Smooth muscle cell (in vitro differentiated cells): ENCODE measurements around the gene HOXC6. TPM values are rescaled to one million over a fixed set of nuclear protein-coding genes. Genes with fewer than 3 reads are reported as not detected.

Experiments used
- DNase-seq: peaks from one replicate; lab custom pipeline; 2025; ENCODE audit not compliant: unreplicated experiment; lab: John Stamatoyannopoulos, UW
- H2AFZ ChIP-seq: fragments of 200-600 bp; sonication (generic); 2 replicates; pipeline ENCODE4 v1.6.0; 2016; ENCODE audit warnings: antibody characterized with exemption, low read depth, mild to moderate bottlenecking
- H3F3A ChIP-seq: fragments of 200-600 bp; sonication (generic); 2 replicates; pipeline ENCODE4 v1.6.0; 2017; ENCODE audit warnings: antibody characterized with exemption, low read depth
- H3K27ac ChIP-seq: fragments of 200-600 bp; sonication (generic); 2 replicates; pipeline ENCODE4 v1.5.1; 2016; ENCODE audit warnings: low read depth, mild to moderate bottlenecking
- H3K27me3 ChIP-seq: fragments of 200-600 bp; sonication (generic); 2 replicates; pipeline ENCODE4 v1.6.1; 2016; ENCODE audit warnings: low read depth, mild to moderate bottlenecking
- H3K36me3 ChIP-seq: fragments of 200-600 bp; sonication (generic); 2 replicates; pipeline ENCODE4 v1.5.1; 2016; ENCODE audit warnings: low read depth
- H3K4me1 ChIP-seq: fragments of 200-600 bp; sonication (generic); 2 replicates; pipeline ENCODE4 v1.5.1; 2016; ENCODE audit warnings: low read depth
- H3K4me2 ChIP-seq: fragments of 200-600 bp; sonication (generic); 2 replicates; pipeline ENCODE4 v1.6.0; 2016; ENCODE audit warnings: mild to moderate bottlenecking
- H3K4me3 ChIP-seq: fragments of 200-600 bp; sonication (generic); 2 replicates; pipeline ENCODE4 v1.5.1; 2016; ENCODE audit warnings: mild to moderate bottlenecking
- H3K79me2 ChIP-seq: fragments of 200-600 bp; sonication (generic); 2 replicates; pipeline ENCODE4 v1.6.0; 2016; ENCODE audit warnings: low read depth, mild to moderate bottlenecking
- H3K9ac ChIP-seq: fragments of 200-600 bp; sonication (generic); 2 replicates; pipeline ENCODE4 v1.6.0; 2016; ENCODE audit warnings: low read depth
- H3K9me3 ChIP-seq: fragments of 200-600 bp; sonication (generic); replicated peaks from 2 replicates; pipeline ENCODE4 v1.5.1; 2016; ENCODE audit warnings: low read depth
- H4K20me1 ChIP-seq: fragments of 200-600 bp; sonication (generic); 2 replicates; pipeline ENCODE4 v1.6.0; 2016; ENCODE audit warnings: low read depth
- WGBS: methylation state at CpG from one replicate; pipeline ENCODE4 v1.1.7; 2016; ENCODE audit warnings: low lambda C conversion rate; 5-methylcytosine and 5-hydroxymethylcytosine counted together
- polyA plus RNA-seq: library from polyadenylated mRNA; unstranded; fragments of >200 nt; fragmentation: Nextera tagmentation; extraction: Ambion mirVana; gene quantifications from 2 replicates; pipeline ENCODE4 v1.2.1, GENCODE V29; 2016
- total RNA-seq: library from RNA; depleted of rRNA; stranded (reverse); fragments of >200 nt; gene quantifications from 2 replicates; pipeline ENCODE4 v1.2.3, GENCODE V29; 2014
- TF ChIP-seq, protein P1 (sequence below): fragments of 200-600 bp; sonication (generic); IDR thresholded peaks from 2 replicates; pipeline ENCODE4 v1.5.1; 2017; ENCODE audit warnings: borderline replicate concordance, mild to moderate bottlenecking, antibody characterized with exemption; ENCODE audit not compliant: insufficient read depth, poor library complexity, severe bottlenecking

HOXC6 gene
- total and polyA plus RNA-seq, 2 experiments from 2014 or later: 3.1 to 12.3 TPM

DNA sequence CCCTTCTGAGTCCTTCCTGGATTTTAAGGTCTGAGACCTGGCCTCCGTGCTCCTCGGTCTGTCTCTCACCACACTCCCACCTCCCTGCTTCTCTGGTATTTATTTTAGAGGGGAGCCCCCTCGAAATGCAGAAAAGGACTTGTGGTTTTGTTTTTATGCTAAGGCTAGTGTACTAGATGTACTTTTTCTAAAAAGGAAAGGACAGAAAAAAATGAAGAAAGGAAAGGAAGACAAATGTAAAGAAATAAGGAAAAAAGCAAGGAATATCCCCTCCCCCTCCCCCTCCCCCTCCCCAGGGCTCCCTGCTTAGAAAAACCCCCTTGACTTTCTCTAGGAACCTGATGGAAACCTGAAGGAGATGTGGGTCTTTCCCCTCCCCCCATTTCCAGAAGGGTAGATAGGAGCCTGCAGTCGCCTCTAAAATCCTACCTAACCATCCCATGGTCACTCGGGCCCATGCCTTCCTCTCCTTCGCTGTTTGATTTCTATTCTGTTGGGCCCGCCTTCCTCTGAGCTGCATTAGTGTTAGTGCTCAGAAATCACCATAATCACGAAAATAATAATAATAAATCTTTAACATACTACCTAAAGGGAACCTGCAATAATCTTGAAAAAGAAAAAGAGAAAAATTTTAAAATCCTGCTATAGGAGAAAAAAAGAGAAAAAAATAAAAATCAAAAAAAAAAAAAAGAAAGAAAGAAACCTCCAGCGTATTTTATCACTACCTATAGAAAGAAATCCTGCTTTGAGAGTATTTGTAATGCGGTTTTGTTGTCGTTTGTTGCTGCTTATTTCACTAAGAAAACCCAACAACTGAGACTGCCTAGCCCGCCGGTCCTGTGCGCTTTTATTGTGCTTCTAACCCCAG lies 16.3 kb upstream of the HOXC6 start:
- no peaks in the 10 kb centered on the region for H3F3A ChIP-seq
- H3K4me2 ChIP-seq: peak overlapping the region; percentile 71
- H3K4me3 ChIP-seq: peak overlapping the region; percentile 49
- no peaks in the 10 kb centered on the region for H3K36me3 ChIP-seq
- no peaks in the 10 kb centered on the region for H4K20me1 ChIP-seq
- TF ChIP-seq, protein P1, sequence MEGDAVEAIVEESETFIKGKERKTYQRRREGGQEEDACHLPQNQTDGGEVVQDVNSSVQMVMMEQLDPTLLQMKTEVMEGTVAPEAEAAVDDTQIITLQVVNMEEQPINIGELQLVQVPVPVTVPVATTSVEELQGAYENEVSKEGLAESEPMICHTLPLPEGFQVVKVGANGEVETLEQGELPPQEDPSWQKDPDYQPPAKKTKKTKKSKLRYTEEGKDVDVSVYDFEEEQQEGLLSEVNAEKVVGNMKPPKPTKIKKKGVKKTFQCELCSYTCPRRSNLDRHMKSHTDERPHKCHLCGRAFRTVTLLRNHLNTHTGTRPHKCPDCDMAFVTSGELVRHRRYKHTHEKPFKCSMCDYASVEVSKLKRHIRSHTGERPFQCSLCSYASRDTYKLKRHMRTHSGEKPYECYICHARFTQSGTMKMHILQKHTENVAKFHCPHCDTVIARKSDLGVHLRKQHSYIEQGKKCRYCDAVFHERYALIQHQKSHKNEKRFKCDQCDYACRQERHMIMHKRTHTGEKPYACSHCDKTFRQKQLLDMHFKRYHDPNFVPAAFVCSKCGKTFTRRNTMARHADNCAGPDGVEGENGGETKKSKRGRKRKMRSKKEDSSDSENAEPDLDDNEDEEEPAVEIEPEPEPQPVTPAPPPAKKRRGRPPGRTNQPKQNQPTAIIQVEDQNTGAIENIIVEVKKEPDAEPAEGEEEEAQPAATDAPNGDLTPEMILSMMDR: no peak
- no peak overlapping the region for H3K9ac ChIP-seq
- 29% methylated on average over 14 of the region's 14 CpGs for WGBS
- no peaks in the 10 kb centered on the region for H3K9me3 ChIP-seq
- peaks cover 98% of the 10 kb centered on the region for H3K27me3 ChIP-seq
- peaks cover 3% of the 10 kb centered on the region for H3K4me1 ChIP-seq
- no peak overlapping the region for H3K27ac ChIP-seq
- H2AFZ ChIP-seq: no peak overlapping the region
- no peak for DNase-seq
- no peaks in the 10 kb centered on the region for H3K79me2 ChIP-seq

DNA sequence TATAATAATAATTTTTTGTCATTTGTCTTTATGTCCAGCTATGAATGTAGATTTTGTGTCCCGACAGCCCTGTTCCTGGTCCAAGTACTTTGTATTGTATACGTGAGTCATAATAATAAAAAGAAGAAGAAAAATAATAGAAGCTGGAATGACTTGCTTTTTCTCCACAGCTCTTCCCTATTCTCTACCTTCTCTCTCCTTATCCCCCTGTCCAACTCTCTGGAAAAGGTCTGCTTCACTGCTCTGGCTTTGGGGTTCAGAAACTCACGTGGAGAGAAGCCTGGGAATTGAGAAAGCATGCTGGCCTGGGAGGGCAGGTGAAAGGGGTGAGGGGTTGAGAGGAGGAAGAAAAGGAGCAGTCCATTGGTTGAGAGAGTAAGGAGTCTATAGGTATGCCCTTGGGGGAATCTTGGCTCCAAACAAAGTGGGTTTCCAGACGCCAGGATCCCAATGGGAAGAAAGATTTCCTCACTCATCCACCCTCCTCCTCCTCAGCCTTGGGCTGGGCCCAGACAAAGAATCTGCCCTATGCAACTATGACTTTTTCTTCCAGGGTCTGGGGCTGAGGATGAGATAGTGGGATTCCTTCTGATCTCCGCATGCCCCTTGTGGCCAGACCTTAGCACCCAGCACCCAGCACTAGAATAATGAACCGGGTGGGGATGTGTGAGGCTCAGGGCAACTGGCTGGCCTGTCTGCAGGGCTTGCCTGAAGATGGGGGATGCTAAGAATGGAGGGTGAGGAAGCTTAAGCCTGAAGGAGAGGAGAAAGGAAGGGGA lies 15.4 kb upstream of the HOXC6 start:
- 31% methylated on average over 6 of the region's 6 CpGs for WGBS
- no peak overlapping the region for H3K4me3 ChIP-seq
- H3K27ac ChIP-seq: no peak overlapping the region
- DNase-seq: no peak
- no peaks in the 10 kb centered on the region for H3K9me3 ChIP-seq
- no peaks in the 10 kb centered on the region for H3K36me3 ChIP-seq
- H3K9ac ChIP-seq: no peak overlapping the region
- peaks cover 95% of the 10 kb centered on the region for H3K27me3 ChIP-seq
- H2AFZ ChIP-seq: no peak overlapping the region
- no peaks in the 10 kb centered on the region for H3F3A ChIP-seq
- H3K4me1 ChIP-seq: peaks cover 3% of the 10 kb centered on the region
- H3K4me2 ChIP-seq: no peak overlapping the region
- no peaks in the 10 kb centered on the region for H4K20me1 ChIP-seq
- TF ChIP-seq, protein P1: no peak
- no peaks in the 10 kb centered on the region for H3K79me2 ChIP-seq

DNA sequence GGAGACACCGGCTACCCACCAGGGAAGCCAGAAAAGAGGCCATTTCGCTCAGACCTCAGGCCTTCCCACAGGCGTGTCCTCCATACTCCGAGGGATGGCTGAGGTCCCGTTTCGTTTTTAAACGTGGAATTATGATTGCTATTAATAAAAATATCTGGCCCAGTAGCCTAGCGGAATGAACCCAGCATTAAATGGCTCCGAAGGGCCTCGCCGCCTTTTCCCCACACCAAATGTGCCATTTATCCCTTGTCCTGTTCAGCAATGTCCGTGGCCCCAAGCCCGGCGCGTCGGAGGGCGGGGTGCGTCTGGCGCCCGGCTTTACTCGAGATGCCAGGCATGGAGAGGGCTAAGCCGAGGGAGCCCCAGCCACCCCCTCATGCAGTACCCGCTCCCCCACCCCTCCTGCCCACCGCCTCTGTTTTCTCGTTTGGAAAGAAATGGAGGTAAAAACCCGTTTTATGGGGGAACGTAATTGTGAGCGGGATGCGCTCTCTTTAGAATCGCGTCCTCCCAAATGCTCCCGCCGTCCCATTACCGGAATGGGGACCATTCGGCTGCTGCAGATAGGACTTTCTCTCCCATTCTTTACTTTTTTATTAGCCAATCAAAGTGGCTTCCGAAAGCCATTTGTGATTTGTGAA lies 13.7 kb upstream of the HOXC6 start:
- 17% methylated on average over 36 of the region's 36 CpGs for whole genome bisulfite sequencing
- Histone ChIP-seq H3K36me3 (no peaks in the 10 kb centered on the region), H3K27ac (no peak overlapping the region), H3K4me3 (peak overlapping the region; percentile 15), H3K4me1 (peaks cover 3% of the 10 kb centered on the region), H3F3A (no peaks in the 10 kb centered on the region), H3K9ac (no peak overlapping the region), H2AFZ (no peak overlapping the region), H3K9me3 (no peaks in the 10 kb centered on the region), H3K79me2 (no peaks in the 10 kb centered on the region), H4K20me1 (no peaks in the 10 kb centered on the region), H3K4me2 (peak overlapping the region; percentile 54), H3K27me3 (peaks cover 90% of the 10 kb centered on the region)
- no peak for DNase-seq
- TF ChIP-seq, protein P1: no peak
